Measurements from ENCODE around the gene VRK3.

The VRK3 gene

DNA sequence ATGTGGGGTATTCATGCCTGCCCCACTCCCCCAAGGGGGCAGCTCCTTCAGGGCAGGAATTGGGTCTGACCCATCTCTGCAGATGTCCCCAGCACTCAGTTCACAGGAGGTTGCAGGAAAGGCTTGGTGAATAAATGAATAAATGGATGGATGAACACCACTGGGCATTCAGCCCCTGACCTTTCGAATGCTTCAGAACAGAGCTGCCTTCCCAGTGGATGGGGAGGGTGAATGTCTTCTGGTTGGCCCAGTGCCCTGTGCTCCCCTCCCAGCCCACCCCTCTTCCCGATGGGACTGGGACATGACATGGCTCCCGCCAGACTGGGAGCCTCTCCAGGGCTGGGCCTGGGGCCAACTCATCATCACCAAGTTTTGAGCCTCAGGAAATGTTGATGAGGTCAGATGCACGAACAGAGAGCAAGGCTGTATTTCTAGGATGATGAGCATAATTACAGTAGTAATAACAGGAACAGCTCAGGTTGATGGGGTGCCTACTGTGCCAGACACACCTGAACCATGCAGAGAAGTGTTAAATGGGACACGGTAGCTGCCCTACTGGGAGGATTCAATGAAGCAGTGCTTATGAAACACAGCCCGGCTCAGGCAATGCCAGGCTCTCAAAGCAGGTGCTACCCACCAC is 25.7 kb downstream of the VRK3 start:
- in situ Hi-C loops (cut with MboI; ENCODE audit: low pct_unique_long_range_greater_than_20kb, low sequenced_read_pairs, unreplicated experiment) = no loop called here
- DNase-seq (ENCODE audit: low spot score) = no peak
- TF ChIP-seq, protein P1, sequence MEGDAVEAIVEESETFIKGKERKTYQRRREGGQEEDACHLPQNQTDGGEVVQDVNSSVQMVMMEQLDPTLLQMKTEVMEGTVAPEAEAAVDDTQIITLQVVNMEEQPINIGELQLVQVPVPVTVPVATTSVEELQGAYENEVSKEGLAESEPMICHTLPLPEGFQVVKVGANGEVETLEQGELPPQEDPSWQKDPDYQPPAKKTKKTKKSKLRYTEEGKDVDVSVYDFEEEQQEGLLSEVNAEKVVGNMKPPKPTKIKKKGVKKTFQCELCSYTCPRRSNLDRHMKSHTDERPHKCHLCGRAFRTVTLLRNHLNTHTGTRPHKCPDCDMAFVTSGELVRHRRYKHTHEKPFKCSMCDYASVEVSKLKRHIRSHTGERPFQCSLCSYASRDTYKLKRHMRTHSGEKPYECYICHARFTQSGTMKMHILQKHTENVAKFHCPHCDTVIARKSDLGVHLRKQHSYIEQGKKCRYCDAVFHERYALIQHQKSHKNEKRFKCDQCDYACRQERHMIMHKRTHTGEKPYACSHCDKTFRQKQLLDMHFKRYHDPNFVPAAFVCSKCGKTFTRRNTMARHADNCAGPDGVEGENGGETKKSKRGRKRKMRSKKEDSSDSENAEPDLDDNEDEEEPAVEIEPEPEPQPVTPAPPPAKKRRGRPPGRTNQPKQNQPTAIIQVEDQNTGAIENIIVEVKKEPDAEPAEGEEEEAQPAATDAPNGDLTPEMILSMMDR (IDR thresholded peaks at IDR 0.05; ENCODE audit: extremely low read depth, insufficient read depth, missing control alignments) = no peak

DNA sequence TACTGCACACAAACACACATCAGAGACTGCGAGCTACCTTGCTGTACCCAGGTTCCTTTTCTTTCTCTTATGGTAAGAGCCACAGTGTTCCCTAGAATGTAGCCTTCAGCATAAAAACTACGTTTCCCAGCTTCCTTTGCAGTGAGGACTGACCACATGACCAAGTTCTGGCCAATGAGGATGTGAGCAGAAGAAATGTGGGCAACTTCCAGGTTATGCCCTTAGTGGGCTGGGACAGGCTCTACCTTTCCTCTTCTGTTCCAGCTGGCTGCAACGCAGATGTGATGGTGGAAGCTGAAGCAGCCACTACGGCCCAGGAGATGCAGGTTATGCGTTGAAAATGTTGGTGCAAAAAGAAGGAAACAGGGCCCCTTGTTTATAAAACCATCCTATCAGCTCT is 27.5 kb downstream of the VRK3 start:
- TF ChIP-seq, protein P1 (IDR thresholded peaks at IDR 0.05; ENCODE audit: extremely low read depth, insufficient read depth, missing control alignments) = no peak
- DNase-seq (ENCODE audit: low spot score) = peak; percentile 64
- in situ Hi-C loops (cut with MboI; ENCODE audit: low pct_unique_long_range_greater_than_20kb, low sequenced_read_pairs, unreplicated experiment) = no loop called here

DNA sequence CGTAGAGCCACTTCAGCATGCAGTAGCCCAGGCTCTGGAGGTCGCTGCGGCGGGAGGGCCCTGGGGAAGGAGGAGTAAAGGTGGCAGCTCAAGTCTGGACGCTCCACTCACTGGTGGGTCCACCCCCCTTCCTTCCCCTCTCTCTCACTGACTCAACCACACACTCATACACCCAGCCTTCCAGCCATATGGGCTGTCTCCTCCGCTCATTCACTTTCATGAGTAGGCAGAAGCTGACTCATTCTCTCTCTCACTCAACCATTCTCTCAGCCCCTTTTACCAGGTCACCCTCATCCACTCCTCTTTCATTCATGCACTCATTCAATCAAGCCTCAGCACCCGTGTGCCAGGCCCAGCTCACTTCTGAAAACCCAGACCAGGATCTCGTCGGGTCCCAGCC is 36.7 kb downstream of the VRK3 start:
- in situ Hi-C loops (cut with MboI; ENCODE audit: low pct_unique_long_range_greater_than_20kb, low sequenced_read_pairs, unreplicated experiment) = no loop called here
- TF ChIP-seq, protein P1 (IDR thresholded peaks at IDR 0.05; ENCODE audit: extremely low read depth, insufficient read depth, missing control alignments) = no peak

DNA sequence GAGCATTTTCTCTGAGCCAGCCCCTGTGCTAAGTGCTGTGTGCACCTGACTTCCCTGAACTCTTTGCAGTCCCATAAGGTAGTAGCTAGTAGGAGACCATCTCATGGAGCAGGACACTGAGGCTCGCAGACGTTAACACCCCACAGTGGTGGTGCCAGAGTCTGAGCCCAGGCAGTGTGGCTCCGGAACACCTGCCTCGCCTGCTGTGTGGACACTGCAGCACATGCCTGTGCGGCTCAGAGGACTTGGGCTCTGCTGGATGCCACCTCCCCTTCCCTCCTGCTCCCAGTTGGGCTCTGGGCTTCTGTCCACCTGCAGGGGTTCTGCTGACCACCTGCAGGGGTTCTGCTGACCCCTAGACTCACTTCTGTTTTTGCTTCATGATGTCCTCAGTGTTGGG is 37.2 kb downstream of the VRK3 start:
- DNase-seq (ENCODE audit: low spot score) = no peak
- TF ChIP-seq, protein P1 (IDR thresholded peaks at IDR 0.05; ENCODE audit: extremely low read depth, insufficient read depth, missing control alignments) = no peak
- in situ Hi-C loops (cut with MboI; ENCODE audit: low pct_unique_long_range_greater_than_20kb, low sequenced_read_pairs, unreplicated experiment) = no loop called here

More for the DNA sequence above, 36.7 kb downstream of the VRK3 start:
- no peak for DNase-seq (ENCODE audit: low spot score)

DNA sequence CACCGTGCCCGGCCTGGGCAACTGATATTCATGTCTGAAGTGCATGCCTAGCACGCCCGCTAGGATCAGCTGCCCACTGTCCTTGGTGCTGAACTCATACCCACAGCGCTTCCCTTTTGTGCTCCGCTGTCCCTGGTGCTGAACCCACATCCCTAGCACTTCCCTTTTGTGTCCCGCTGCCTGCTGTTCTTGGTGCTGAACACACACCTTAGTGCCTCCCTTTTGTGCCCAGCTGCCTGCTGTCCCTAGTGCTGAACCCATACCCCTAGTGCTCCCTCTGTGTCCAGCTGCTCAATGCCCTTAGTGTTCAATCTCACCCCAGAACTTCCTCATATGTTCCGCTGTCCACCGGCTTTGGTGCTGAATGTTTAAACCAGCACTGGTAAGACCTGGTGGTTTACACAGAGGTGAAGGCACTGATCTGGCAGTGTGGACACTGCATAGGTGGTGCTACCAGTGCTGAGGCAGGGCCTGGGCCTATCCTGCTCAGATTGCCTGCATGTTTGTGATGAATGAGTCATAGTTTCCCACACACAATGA is 37.9 kb downstream of the VRK3 start:
- DNase-seq (ENCODE audit: low spot score) = peak; percentile 75
- in situ Hi-C loops (cut with MboI; ENCODE audit: low pct_unique_long_range_greater_than_20kb, low sequenced_read_pairs, unreplicated experiment) = no loop called here
- TF ChIP-seq, protein P1 (IDR thresholded peaks at IDR 0.05; ENCODE audit: extremely low read depth, insufficient read depth, missing control alignments) = no peak

DNA sequence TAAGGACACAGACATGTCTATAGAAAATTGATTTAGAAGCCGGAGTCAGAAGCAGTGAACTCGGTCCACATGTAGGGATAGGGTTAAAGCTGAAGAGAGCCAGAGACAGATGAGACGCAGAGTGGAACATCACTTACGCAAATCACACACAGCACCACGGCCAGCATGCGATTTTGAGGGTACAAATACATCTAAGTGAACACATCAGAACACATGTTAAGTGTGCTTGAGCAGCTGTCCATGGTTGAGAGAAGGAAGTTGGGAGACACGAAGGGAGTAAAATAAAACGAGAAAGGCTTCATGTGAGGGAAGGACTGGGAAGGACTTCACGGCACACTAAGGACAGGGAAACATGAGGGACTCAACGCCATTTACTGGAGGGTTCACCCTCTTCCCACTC is 38.8 kb downstream of the VRK3 start:
- TF ChIP-seq, protein P1 (IDR thresholded peaks at IDR 0.05; ENCODE audit: extremely low read depth, insufficient read depth, missing control alignments) = no peak
- DNase-seq (ENCODE audit: low spot score) = no peak
- in situ Hi-C loops (cut with MboI; ENCODE audit: low pct_unique_long_range_greater_than_20kb, low sequenced_read_pairs, unreplicated experiment) = no loop called here
